Neural crest cell (in vitro differentiated cells): ENCODE measurements around the gene SLC39A11. TPM values are rescaled to one million over a fixed set of nuclear protein-coding genes. Genes with fewer than 3 reads are reported as not detected.

Source experiments
- DNase-seq: peaks from one replicate; pipeline ENCODE4 v3.0.0; 2021; ENCODE audit warnings: low read depth, mixed read lengths, low spot score
- H3K27ac Mint-ChIP-seq: one replicate; pipeline ENCODE4 v1.8.0; 2021; ENCODE audit warnings: mild to moderate bottlenecking, mixed read lengths; ENCODE audit not compliant: unreplicated experiment
- H3K27me3 Mint-ChIP-seq: 2 replicates; pipeline ENCODE4 v1.8.0; 2021; ENCODE audit warnings: low read depth, mild to moderate bottlenecking, mixed read lengths
- H3K36me3 Mint-ChIP-seq: 2 replicates; pipeline ENCODE4 v1.8.0; 2021; ENCODE audit warnings: low read depth, mild to moderate bottlenecking, mixed read lengths
- H3K4me1 Mint-ChIP-seq: 2 replicates; pipeline ENCODE4 v1.8.0; 2021; ENCODE audit warnings: mixed read lengths
- H3K4me3 Mint-ChIP-seq: one replicate; pipeline ENCODE4 v1.8.0; 2021; ENCODE audit warnings: mild to moderate bottlenecking, mixed read lengths
- H3K9me3 Mint-ChIP-seq: 2 replicates; pipeline ENCODE4 v1.8.0; 2021; ENCODE audit warnings: mixed read lengths
- CTCF ChIP-seq: fragments of 200-600 bp; sonication (generic); conservative IDR thresholded peaks from 2 replicates; pipeline ENCODE4 v1.5.0; 2021; ENCODE audit warnings: antibody characterized with exemption, mild to moderate bottlenecking
- total RNA-seq: library from RNA; stranded (reverse); gene quantifications from 2 replicates; pipeline ENCODE4 v1.2.1, GENCODE V29; 2021

The SLC39A11 gene
- total RNA-seq, 1 donor from 2014 or later, result 11.3 TPM

- H3K9me3 Mint-ChIP-seq, result no peaks in the 10 kb centered on the region
- no peak for TF ChIP-seq CTCF
- H3K27ac Mint-ChIP-seq, result peak overlapping the region; percentile 43
- H3K27me3 Mint-ChIP-seq, result peaks cover 2% of the 10 kb centered on the region
- DNase-seq, result no peak
- H3K36me3 Mint-ChIP-seq, result no peaks in the 10 kb centered on the region
- H3K4me1 Mint-ChIP-seq, result peaks cover 33% of the 10 kb centered on the region
- no peak overlapping the region for H3K4me3 Mint-ChIP-seq
These were observed 399.2 kb downstream of the SLC39A11 start for GRCh38 chr17:72693151-72693878.

GRCh38 chr17:72692676-72693075 is 399.8 kb downstream of the SLC39A11 start:
- H3K27ac Mint-ChIP-seq, result peak overlapping the region; percentile 84
- DNase-seq, result no peak
- H3K36me3 Mint-ChIP-seq, result no peaks in the 10 kb centered on the region
- peaks cover under 1% of the 10 kb centered on the region for H3K27me3 Mint-ChIP-seq
- H3K9me3 Mint-ChIP-seq, result no peaks in the 10 kb centered on the region
- H3K4me1 Mint-ChIP-seq, result peaks cover 32% of the 10 kb centered on the region
- H3K4me3 Mint-ChIP-seq, result no peak overlapping the region
- TF ChIP-seq CTCF, result no peak

GRCh38 chr17:72691586-72691985 is 400.9 kb downstream of the SLC39A11 start:
- no peaks in the 10 kb centered on the region for H3K27me3 Mint-ChIP-seq
- no peaks in the 10 kb centered on the region for H3K9me3 Mint-ChIP-seq
- DNase-seq, result no peak
- no peaks in the 10 kb centered on the region for H3K36me3 Mint-ChIP-seq
- no peak overlapping the region for H3K27ac Mint-ChIP-seq
- peaks cover 29% of the 10 kb centered on the region for H3K4me1 Mint-ChIP-seq
- no peak for TF ChIP-seq CTCF
- no peak overlapping the region for H3K4me3 Mint-ChIP-seq

GRCh38 chr17:72691017-72691416 is 401.5 kb downstream of the SLC39A11 start:
- peaks cover 29% of the 10 kb centered on the region for H3K4me1 Mint-ChIP-seq
- no peaks in the 10 kb centered on the region for H3K36me3 Mint-ChIP-seq
- TF ChIP-seq CTCF, result no peak
- H3K27me3 Mint-ChIP-seq, result no peaks in the 10 kb centered on the region
- no peak overlapping the region for H3K27ac Mint-ChIP-seq
- DNase-seq, result no peak
- no peak overlapping the region for H3K4me3 Mint-ChIP-seq
- H3K9me3 Mint-ChIP-seq, result no peaks in the 10 kb centered on the region

GRCh38 chr17:72687886-72688285 is 404.6 kb downstream of the SLC39A11 start:
- Mint-ChIP-seq H3K36me3 (no peaks in the 10 kb centered on the region), H3K4me1 (peaks cover 16% of the 10 kb centered on the region), H3K27ac (no peak overlapping the region), H3K4me3 (no peak overlapping the region), H3K27me3 (no peaks in the 10 kb centered on the region), H3K9me3 (no peaks in the 10 kb centered on the region)
- no peak for TF ChIP-seq CTCF
- DNase-seq, result no peak
